ENCODE measurements around the gene UBXN7.
A peak's percentile ranks its signal among the peaks of the same experiment; 100 is the strongest.
"Not testable (repeated sequence)": the region's sequence is repeated elsewhere in the genome, so short reads cannot be mapped to it uniquely, and the experiment has no call there.

UBXN7 gene

DNA sequence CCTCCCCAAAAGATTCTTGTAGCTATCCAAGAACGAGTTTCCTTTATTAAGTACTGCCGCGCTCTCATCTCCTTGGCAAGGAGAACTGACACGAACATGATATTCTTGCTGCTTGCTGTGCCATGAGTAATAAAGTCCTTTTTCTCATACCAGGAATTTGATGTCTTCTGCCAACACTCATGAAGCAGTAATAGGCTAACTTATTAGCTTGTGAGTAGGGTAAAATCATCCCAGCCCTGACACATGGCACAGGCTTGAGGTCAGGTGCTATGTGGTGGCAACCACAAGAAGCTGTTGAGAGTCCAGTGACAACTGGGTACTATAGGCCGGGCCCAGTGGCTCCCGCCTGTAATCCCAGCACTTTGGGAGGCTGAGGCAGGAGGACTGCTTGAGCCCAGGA lies 22.7 kb upstream of the UBXN7 start:
- TF ChIP-seq ARNTL (CRISPR knock-in tag; IDR thresholded peaks at IDR 0.05; ENCODE audit: borderline replicate concordance, low read depth) (no peak), OSR1 (CRISPR knock-in tag; IDR thresholded peaks at IDR 0.05) (no peak), ZC3H10 (CRISPR knock-in tag; IDR thresholded peaks at IDR 0.05) (no peak), ZNF8 (CRISPR knock-in tag; IDR thresholded peaks at IDR 0.05) (no peak), PPARA (CRISPR knock-in tag; IDR thresholded peaks at IDR 0.05; ENCODE audit: borderline replicate concordance) (no peak), ISL1 (CRISPR knock-in tag; IDR thresholded peaks at IDR 0.05) (no peak), CREB5 (CRISPR knock-in tag; IDR thresholded peaks at IDR 0.05; ENCODE audit: low read depth) (no peak), TOX (CRISPR knock-in tag; IDR thresholded peaks at IDR 0.05; ENCODE audit: borderline replicate concordance) (no peak), CSDC2 (CRISPR knock-in tag; IDR thresholded peaks at IDR 0.05) (no peak), ESRRG (CRISPR knock-in tag; IDR thresholded peaks at IDR 0.05) (no peak), PATZ1 (CRISPR knock-in tag; IDR thresholded peaks at IDR 0.05; ENCODE audit: borderline replicate concordance) (no peak), SNAI2 (CRISPR knock-in tag; IDR thresholded peaks at IDR 0.05) (no peak), GLIS3 (CRISPR knock-in tag; IDR thresholded peaks at IDR 0.05) (no peak), TCF4 (CRISPR knock-in tag; IDR thresholded peaks at IDR 0.05; ENCODE audit: borderline replicate concordance) (no peak), TSHZ2 (CRISPR knock-in tag; IDR thresholded peaks at IDR 0.05) (no peak), RARB (CRISPR knock-in tag; IDR thresholded peaks at IDR 0.05) (no peak), ZFP30 (CRISPR knock-in tag; IDR thresholded peaks at IDR 0.05) (no peak)
- TF ChIP-seq, protein P1, sequence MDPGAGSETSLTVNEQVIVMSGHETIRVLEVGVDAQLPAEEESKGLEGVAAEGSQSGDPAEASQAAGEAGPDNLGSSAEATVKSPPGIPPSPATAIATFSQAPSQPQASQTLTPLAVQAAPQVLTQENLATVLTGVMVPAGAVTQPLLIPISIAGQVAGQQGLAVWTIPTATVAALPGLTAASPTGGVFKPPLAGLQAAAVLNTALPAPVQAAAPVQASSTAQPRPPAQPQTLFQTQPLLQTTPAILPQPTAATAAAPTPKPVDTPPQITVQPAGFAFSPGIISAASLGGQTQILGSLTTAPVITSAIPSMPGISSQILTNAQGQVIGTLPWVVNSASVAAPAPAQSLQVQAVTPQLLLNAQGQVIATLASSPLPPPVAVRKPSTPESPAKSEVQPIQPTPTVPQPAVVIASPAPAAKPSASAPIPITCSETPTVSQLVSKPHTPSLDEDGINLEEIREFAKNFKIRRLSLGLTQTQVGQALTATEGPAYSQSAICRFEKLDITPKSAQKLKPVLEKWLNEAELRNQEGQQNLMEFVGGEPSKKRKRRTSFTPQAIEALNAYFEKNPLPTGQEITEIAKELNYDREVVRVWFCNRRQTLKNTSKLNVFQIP (CRISPR knock-in tag; IDR thresholded peaks at IDR 0.05; ENCODE audit: borderline replicate concordance, low read depth): no peak
- TF ChIP-seq, protein P2, sequence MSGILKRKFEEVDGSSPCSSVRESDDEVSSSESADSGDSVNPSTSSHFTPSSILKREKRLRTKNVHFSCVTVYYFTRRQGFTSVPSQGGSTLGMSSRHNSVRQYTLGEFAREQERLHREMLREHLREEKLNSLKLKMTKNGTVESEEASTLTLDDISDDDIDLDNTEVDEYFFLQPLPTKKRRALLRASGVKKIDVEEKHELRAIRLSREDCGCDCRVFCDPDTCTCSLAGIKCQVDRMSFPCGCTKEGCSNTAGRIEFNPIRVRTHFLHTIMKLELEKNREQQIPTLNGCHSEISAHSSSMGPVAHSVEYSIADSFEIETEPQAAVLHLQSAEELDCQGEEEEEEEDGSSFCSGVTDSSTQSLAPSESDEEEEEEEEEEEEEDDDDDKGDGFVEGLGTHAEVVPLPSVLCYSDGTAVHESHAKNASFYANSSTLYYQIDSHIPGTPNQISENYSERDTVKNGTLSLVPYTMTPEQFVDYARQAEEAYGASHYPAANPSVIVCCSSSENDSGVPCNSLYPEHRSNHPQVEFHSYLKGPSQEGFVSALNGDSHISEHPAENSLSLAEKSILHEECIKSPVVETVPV (CRISPR knock-in tag; IDR thresholded peaks at IDR 0.05): no peak

GRCh38 chr3:196445391-196445790 lies 13.2 kb upstream of the UBXN7 start:
- ATAC-seq: not testable (repeated sequence)

More for the DNA sequence above, 22.7 kb upstream of the UBXN7 start:
- peak; percentile 59 for ATAC-seq

GRCh38 chr3:196444500-196444894 lies 12.3 kb upstream of the UBXN7 start:
- ATAC-seq: no peak
- TF ChIP-seq SNAI2 (CRISPR knock-in tag; IDR thresholded peaks at IDR 0.05) (no peak), BACH2 (CRISPR knock-in tag; IDR thresholded peaks at IDR 0.05; ENCODE audit: borderline replicate concordance) (no peak), TOX (CRISPR knock-in tag; IDR thresholded peaks at IDR 0.05; ENCODE audit: borderline replicate concordance) (no peak), PATZ1 (CRISPR knock-in tag; IDR thresholded peaks at IDR 0.05; ENCODE audit: borderline replicate concordance) (no peak), ISL1 (CRISPR knock-in tag; IDR thresholded peaks at IDR 0.05) (no peak), CREB5 (CRISPR knock-in tag; IDR thresholded peaks at IDR 0.05; ENCODE audit: low read depth) (no peak), ZFP3 (CRISPR knock-in tag; IDR thresholded peaks at IDR 0.05) (no peak)

Data from SK-N-SH treated with all-trans-retinoic acid at 6 μM for 48 hours (cell line).